Stimulated activated CD4-positive, alpha-beta T cell treated with anti-CD3 and anti-CD28 coated beads, TNF-alpha, amount 100 ng/mL, for 4 hours (primary cell): ENCODE results near the gene CSPG4.
"Not testable (repeated sequence)": the region's sequence is repeated elsewhere in the genome, so short reads cannot be mapped to it uniquely, and the experiment has no call there.

ENCODE experiments used
- DNase-seq, 3 experiments: peaks; one replicate each; pipeline ENCODE4 v3.0.0-alpha.2; 2020; ENCODE audit warnings: low read depth in 3 of 3

CSPG4 gene

DNA sequence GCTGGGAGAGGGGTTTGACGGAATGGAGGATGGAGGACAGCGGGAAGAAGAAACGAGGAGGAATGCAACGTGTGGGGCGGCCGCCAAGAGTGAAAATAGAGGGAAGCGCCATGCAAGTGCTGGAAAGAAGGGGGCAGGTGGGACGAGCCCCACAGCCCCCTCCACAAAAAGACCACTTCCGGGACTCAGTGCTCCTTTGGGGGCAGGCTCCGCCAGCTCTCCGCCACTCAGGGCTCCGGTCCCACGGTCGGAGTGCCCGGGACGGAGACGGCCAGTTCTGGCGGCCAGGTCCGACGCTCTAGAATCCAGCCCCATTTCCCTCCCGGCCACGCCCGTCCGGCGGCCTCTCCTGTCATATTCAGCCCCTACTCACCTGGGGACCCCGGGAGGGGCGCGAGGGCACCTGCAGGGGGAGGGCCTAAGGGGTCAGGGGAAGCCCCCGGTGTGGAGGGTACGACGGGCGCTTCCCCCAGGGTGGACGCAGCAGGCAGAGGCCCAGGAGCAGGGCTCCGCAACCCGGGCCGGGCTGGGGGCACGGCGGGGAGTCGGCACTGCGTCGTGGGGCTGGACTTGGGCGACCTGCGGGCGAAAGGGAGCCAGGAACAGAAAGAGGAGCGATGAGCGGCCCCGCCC is 25.5 kb upstream of the CSPG4 start:
- no peak for DNase-seq

DNA sequence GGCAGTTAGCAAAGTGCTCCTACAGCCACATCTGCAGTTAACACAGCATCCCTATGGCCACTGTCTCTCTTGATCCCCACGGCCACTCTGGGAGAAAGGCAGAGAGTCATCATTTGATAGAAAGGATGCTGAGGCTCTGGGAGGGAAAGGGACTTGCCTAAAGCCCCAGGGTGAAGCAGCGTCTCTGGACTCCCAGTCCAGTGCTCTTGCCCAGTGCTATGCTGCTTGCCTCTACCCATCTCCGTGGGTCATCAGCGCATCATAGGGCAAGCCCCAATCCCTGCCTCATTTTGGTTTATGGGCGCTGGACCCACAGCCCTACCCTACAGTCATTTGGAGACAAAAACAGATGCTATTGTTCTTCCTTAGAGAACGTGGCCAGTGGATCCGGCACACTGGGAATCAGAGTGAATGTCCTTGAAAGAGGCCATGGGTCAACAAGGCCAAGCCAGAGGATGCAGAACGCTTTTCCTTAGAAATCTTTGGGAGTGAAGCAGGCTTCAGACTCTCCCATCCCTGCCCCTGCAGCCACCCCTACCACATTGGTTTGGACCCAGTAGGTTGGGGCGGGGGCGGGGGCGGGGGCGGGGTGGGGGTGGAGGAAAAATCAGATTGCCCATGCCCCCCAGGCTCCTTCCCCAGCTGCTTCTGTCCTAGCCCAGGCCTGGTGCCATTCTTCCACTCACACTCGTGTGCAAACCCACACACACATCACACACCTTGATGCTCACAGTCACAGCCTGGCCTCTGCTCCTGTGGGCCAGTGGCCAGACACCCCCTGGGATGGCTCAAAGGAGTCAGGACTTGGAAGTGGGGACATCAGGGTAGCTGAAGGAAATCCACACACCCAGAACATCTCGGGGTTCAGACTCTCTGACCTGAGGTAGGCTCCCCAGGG is 24.7 kb upstream of the CSPG4 start:
- DNase-seq: not testable (repeated sequence)

- no peak for DNase-seq
These were observed 23.6 kb upstream of the CSPG4 start for GRCh38 chr15:75736256-75736655.

DNA sequence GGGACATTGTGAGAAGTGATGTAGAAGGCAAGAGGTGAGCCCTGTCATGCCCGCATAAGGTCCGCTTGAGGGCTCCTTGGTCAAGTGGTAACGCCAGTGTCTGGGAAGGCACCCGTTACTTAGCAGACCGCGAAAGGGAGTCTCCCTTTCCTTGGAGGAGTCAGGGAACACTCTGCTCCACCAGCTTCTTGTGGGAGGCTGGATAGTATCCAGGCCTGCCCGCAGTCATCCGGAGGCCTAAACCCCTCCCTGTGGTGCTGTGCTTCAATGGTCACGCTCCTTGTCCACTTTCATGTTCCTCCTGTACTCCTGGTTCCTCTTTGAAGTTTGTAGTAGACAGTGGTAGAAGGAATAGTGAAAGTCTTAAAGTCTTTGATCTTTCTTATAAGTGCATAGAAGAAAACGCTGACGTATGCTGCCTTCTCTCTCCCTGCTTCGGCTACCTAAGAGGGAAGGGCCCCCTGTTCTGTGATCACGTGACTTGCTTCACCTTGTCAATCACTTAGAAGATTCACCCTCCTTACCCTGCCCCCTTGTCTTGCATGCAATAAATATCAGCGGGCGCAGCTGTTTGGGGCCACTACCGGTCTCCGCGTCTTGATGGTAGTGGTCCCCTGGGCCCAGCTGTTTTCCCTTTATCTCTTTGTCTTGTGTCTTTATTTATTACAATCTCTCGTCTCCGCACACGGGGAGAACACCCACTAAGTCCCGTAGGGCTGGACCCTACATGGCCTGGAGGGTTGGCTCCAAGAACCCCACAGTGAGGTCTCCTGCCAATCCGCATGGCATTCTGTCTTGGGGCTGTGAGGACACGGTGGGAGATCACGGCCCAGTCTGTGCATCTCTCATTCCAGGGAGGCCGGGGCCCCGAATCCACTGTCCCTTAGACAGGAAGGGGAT is 22.5 kb upstream of the CSPG4 start:
- DNase-seq: not testable (repeated sequence)

GRCh38 chr15:75733761-75734651 is 21.4 kb upstream of the CSPG4 start:
- DNase-seq: no peak

- peak in 2 of 3 experiments; percentile 20 to 21 for DNase-seq
These were observed 20.3 kb upstream of the CSPG4 start for GRCh38 chr15:75732809-75733451.

DNA sequence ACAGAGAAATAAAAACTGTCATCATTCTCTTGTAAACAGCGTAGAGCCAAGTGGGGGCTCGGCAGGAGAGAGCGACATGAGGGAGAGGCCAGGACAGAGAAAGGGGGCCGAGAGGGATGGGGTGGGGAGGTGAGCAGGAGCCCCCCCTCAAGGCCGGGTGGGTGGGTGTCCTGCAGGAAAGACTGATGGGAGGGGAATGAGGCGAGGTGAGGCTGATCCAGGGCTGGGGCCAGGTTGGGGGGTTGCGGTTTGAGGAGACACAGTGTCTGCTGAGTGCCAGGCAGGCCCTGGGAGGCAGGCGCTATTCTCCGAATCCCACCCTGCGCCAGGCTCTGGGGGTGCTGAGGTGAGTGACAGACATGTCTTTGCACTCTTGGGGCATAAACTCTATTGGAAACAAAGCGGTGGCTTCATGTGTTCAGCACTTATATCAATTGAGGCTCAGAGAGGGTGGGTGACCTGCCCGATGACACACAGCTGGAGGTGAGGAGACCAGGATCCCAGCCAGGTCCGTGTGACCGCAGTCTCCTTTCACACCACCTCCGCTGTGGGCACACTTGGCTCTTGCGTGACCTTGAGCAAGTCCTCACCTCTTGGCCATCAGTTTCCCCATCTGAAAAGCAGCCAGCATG is 19.6 kb upstream of the CSPG4 start:
- no peak for DNase-seq

DNA sequence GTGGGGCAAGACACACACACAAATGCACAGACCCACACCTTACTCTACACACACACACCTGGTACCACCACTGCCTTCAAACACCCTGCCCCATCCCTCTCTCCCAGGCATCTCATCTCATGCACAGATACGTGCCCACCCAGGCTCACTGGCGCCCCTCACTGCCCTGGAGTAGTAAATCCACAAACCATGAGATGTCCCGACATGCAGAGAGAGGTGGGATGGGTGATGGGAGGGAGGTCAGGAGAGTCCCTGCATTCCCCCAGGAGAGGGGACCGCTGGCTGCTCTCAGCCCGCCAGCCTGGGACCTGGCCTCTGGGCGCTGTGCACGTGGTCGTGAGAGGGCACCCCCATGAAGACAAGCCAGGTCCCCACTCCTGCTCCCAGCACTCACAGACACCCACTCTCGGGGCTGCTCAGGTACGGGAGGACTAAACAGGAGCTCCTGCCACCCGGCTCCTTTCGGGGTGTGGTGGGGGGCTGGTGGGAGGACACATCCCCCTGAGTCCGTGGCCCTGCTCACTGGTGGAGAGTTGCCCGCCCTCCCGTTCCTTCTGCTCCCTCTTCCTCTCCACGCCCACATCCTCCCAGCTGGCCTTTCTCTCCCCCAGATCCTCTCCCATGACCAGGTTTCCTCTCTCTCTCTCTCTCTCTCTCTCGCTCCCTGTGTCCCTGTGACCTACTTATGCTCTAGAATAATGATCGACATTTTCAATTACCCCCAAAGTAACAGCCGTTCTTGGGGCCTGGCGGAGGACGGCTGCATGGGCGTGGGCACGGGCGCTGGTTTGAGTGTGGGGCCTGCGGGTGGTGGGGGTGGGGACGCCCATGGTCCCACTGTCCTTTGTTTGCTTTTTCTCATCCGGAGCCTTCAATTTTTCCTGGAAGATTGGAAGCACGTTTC is 18.9 kb upstream of the CSPG4 start:
- DNase-seq: no peak

- DNase-seq: not testable (repeated sequence)
These were observed 18.0 kb upstream of the CSPG4 start for GRCh38 chr15:75730376-75731247.

DNA sequence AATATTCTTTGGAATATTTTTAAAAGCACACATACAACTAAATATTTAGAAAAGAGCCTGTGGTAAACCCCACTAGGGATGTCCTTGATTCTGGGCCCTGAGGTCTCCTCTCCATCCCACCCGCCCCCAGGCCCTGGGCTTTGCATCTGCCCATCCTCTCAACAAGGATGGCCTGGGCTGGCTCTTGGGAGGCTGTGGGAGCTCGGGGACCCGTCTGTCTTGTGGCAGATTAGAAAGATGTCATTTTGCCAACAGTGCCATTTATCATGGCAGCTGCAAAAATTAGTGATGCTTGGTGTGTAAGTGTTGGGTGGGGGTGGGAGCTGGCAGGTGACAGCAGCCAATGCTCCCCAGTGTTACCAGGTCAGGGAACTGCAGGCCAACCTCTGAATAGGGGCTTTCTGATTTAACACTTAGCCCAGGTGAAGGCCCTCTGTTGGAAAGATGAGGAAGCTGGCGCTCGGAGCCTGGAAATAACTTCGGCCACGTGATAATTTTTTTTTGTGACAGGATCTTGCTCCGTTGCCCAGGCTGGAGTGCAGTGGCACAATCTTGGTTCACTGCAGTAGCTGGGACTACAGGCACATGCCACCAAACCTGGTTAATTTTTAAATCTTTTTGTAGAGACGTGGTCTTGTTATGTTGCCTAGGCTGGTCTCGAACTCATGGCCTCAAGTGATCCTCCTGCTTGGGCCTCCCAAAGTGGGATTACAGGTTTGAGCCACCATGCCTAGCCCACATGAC is 16.9 kb upstream of the CSPG4 start:
- no peak for DNase-seq

GRCh38 chr15:75727851-75728715 is 15.4 kb upstream of the CSPG4 start:
- peak; percentile 44 to 60 (median 47) for DNase-seq

DNA sequence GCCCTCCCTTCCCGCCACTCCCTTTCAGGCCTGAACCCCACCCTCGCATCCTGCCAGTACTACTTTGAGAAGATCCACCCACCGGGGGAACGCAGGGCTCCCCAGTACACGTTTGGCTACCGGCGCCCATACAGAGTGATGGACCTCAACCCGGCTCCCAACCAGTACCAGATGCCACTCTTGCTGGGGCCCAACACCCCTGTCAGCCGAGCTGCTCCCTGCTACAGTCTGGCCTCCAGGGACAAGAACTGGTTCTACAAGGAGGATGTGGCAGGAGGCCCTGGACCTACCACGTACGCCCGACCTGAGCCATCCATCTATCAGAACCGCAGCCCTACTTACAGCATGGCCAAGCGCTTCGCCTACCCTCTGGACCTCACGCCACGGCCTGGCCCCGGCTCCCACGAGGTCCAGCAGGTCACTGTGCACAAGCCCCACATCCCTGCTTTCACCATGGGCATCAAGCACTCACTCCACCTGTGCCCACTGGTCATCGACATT is 14.4 kb upstream of the CSPG4 start:
- DNase-seq: no peak

GRCh38 chr15:75725719-75726607 is 13.3 kb upstream of the CSPG4 start:
- no peak for DNase-seq

DNA sequence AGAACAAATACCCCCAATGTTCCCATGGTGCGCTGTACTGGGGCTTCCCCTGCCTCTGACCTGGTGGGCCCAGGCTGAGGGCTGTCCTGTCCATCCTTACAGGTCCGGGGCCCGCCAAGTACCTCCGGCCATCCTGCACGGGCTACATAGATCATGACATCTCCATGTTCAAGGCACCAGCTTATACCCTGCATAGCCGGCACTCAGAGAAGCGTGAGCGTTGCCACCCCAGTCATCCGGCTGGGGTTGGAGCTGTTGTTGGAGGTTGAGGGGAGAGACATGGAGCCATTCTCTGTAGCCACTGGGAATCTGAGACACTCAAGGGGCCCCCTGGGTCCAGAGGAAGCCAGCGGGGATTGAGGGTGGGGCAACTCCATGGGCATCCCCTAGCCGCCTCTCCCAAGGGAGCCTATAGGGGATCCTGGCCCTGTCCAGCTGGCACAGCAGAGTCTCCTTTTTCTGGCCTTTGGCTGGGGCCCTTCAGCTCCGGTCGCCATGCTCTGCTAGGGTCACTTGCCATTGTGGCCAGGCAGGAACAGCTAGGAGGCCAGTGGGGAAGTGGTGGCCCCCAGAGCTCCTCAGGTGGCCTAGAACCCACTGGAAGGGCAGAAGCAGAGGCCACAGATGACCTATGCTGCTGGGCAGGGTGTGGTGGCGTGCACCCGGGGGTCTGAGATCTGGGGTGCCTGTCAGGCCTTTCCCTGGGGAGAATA is 12.5 kb upstream of the CSPG4 start:
- DNase-seq: no peak
